ENCODE measurements around the gene TFG.

Gene TFG

DNA sequence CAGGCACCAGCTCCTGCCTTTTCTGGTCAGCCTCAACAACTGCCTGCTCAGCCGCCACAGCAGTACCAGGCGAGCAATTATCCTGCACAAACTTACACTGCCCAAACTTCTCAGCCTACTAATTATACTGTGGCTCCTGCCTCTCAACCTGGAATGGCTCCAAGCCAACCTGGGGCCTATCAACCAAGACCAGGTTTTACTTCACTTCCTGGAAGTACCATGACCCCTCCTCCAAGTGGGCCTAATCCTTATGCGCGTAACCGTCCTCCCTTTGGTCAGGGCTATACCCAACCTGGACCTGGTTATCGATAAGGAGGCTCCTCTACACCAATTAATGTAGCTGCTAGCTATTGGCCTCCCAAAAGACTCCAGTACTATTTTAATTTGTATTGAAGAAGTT, 38.9 kb downstream of the TFG start:
- POLR2A ChIA-PET, result no interaction called here
- CTCF ChIA-PET, result interaction anchor here (1.5 to 3.0 kb wide), 2 partner anchors 9 to 12 kb away, joined by 5 to 10 read pairs; no protein-coding TSS in a partner anchor
- Histone ChIP-seq H3K27me3 (replicated peaks in 2 of 5; ENCODE audit: control insufficient read depth in 4 of 5, insufficient read depth in 5 of 5, low read length in 4 of 5) (no peaks in the 10 kb centered on the region), H3K4me3 (ENCODE audit: control insufficient read depth in 1 of 7, extremely low read depth in 1 of 7, insufficient read depth in 4 of 7, low read depth in 2 of 7, low read length in 6 of 7) (no peak overlapping the region), H3K4me1 (ENCODE audit: control extremely low read depth in 1 of 4, control insufficient read depth in 4 of 4, insufficient read depth in 4 of 4, low read length in 3 of 4) (no peaks in the 10 kb centered on the region), H3K9me3 (ENCODE audit: control extremely low read depth in 1 of 5, control insufficient read depth in 4 of 5, insufficient read depth in 2 of 5, low read depth in 1 of 5, low read length in 4 of 5) (no peaks in the 10 kb centered on the region), H3K27ac (ENCODE audit: insufficient read depth in 1 of 2, low read depth in 1 of 2, low read length in 2 of 2, poor library complexity in 1 of 2, severe bottlenecking in 2 of 2) (no peak overlapping the region), H3K36me3 (ENCODE audit: control insufficient read depth in 4 of 4, insufficient read depth in 4 of 4, low read length in 3 of 4) (peaks cover 25 to 78% (median 51%) of the 10 kb centered on the region in 4 experiments)
- no peak for DNase-seq
- WGBS (ENCODE audit: insufficient coverage), result 100% methylated on average over 3 of the region's 6 CpGs

DNA sequence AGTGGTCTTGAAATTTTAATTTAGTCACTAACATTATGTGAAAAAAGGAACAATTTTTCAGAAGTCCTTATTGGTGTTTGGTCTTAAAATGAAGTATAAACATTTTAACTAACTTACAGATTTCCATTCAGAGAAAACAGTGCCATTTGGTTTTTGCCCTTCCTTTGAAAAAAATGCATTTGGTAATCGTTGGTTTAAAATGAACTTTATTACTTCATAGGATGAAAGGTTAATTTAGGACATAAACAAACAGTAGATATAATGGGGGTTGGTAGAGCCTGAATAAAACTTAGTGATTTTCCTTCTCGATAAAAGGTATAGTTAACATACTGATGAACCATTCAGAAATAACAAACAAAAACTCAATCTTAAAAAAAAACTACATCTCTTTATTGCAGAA, 39.7 kb downstream of the TFG start:
- DNase-seq, result no peak
- Histone ChIP-seq H3K4me1 (ENCODE audit: control extremely low read depth in 1 of 4, control insufficient read depth in 4 of 4, insufficient read depth in 4 of 4, low read length in 3 of 4) (no peaks in the 10 kb centered on the region), H3K27ac (ENCODE audit: insufficient read depth in 1 of 2, low read depth in 1 of 2, low read length in 2 of 2, poor library complexity in 1 of 2, severe bottlenecking in 2 of 2) (no peak overlapping the region), H3K9me3 (ENCODE audit: control extremely low read depth in 1 of 5, control insufficient read depth in 4 of 5, insufficient read depth in 2 of 5, low read depth in 1 of 5, low read length in 4 of 5) (no peaks in the 10 kb centered on the region), H3K27me3 (replicated peaks in 2 of 5; ENCODE audit: control insufficient read depth in 4 of 5, insufficient read depth in 5 of 5, low read length in 4 of 5) (no peaks in the 10 kb centered on the region), H3K4me3 (ENCODE audit: control insufficient read depth in 1 of 7, extremely low read depth in 1 of 7, insufficient read depth in 4 of 7, low read depth in 2 of 7, low read length in 6 of 7) (no peak overlapping the region), H3K36me3 (ENCODE audit: control insufficient read depth in 4 of 4, insufficient read depth in 4 of 4, low read length in 3 of 4) (peaks cover 27 to 83% (median 56%) of the 10 kb centered on the region in 4 experiments)
- WGBS (ENCODE audit: insufficient coverage), result no CpG with 5 or more reads among the region's 2 CpGs
- ChIA-PET POLR2A (no interaction called here), CTCF (interaction anchor here (1.5 kb wide), 1 partner anchor 10 kb away, joined by 5 read pairs; no protein-coding TSS in a partner anchor)

- Histone ChIP-seq H3K4me1 (ENCODE audit: control extremely low read depth in 1 of 4, control insufficient read depth in 4 of 4, insufficient read depth in 4 of 4, low read length in 3 of 4) (no peaks in the 10 kb centered on the region), H3K9me3 (ENCODE audit: control extremely low read depth in 1 of 5, control insufficient read depth in 4 of 5, insufficient read depth in 2 of 5, low read depth in 1 of 5, low read length in 4 of 5) (no peaks in the 10 kb centered on the region), H3K36me3 (ENCODE audit: control insufficient read depth in 4 of 4, insufficient read depth in 4 of 4, low read length in 3 of 4) (peaks cover 12 to 51% (median 36%) of the 10 kb centered on the region in 4 experiments), H3K27me3 (replicated peaks in 2 of 5; ENCODE audit: control insufficient read depth in 4 of 5, insufficient read depth in 5 of 5, low read length in 4 of 5) (no peaks in the 10 kb centered on the region), H3K4me3 (ENCODE audit: control insufficient read depth in 1 of 7, extremely low read depth in 1 of 7, insufficient read depth in 4 of 7, low read depth in 2 of 7, low read length in 6 of 7) (no peak overlapping the region), H3K27ac (ENCODE audit: insufficient read depth in 1 of 2, low read depth in 1 of 2, low read length in 2 of 2, poor library complexity in 1 of 2, severe bottlenecking in 2 of 2) (no peak overlapping the region)
- DNase-seq, result no peak
- POLR2A ChIA-PET, result no interaction called here
- WGBS (ENCODE audit: insufficient coverage), result 100% methylated on average over 1 of the region's 2 CpGs
- CTCF ChIA-PET, result interaction anchor here (1.2 to 2.1 kb wide), 5 partner anchors 11 to 133 kb away, joined by 3 to 4 read pairs (median 3); no protein-coding TSS in a partner anchor
Measured at GRCh38 chr3:100753846-100754245, 44.6 kb downstream of the TFG start.

DNA sequence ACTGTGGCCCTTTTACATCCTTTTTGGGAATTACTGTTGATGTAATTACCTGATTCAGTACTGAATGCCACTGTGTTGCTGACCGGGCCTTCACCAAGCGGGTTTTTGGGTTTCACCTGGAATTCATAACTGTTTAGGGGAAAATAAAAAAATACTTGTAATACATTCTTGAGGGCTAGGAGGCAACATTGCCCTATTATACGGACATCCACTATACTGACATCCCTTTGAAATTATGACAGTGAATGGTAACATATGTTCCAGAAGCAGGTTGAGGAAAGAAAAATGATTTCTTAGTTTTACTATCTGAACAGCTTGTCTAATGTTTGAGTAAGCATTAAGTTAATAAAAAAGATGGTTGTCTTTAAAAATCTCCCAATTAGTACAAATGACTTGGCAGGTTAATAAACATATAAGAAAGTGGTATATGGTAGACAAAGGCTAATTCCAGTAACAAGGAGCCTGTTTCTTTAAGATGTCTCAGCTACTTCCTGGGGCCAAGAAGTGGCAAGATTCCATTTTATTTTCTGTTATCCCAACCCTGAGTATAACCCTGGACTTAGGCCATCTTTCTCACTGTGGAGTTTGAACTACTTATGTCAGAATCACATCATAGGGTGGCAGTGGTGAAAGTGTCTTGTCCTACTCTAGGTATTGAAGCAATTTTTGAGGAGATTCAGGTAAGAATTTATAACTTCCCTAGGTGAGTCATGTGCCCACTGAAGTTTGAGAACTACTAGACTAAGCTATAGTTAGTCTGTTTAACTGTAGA, 45.5 kb downstream of the TFG start:
- peaks cover 12 to 42% (median 30%) of the 10 kb centered on the region in 4 experiments for H3K36me3 ChIP-seq (ENCODE audit: control insufficient read depth in 4 of 4, insufficient read depth in 4 of 4, low read length in 3 of 4)
- no peak overlapping the region for H3K27ac ChIP-seq (ENCODE audit: insufficient read depth in 1 of 2, low read depth in 1 of 2, low read length in 2 of 2, poor library complexity in 1 of 2, severe bottlenecking in 2 of 2)
- no peaks in the 10 kb centered on the region for H3K27me3 ChIP-seq (replicated peaks in 2 of 5; ENCODE audit: control insufficient read depth in 4 of 5, insufficient read depth in 5 of 5, low read length in 4 of 5)
- 62% methylated on average over 2 of the region's 3 CpGs for WGBS (ENCODE audit: insufficient coverage)
- H3K4me1 ChIP-seq (ENCODE audit: control extremely low read depth in 1 of 4, control insufficient read depth in 4 of 4, insufficient read depth in 4 of 4, low read length in 3 of 4), result no peaks in the 10 kb centered on the region
- ChIA-PET CTCF (interaction anchor here (1.2 to 2.1 kb wide), 4 partner anchors 12 to 132 kb away, joined by 3 to 4 read pairs (median 3); no protein-coding TSS in a partner anchor), POLR2A (no interaction called here)
- no peaks in the 10 kb centered on the region for H3K9me3 ChIP-seq (ENCODE audit: control extremely low read depth in 1 of 5, control insufficient read depth in 4 of 5, insufficient read depth in 2 of 5, low read depth in 1 of 5, low read length in 4 of 5)
- H3K4me3 ChIP-seq (ENCODE audit: control insufficient read depth in 1 of 7, extremely low read depth in 1 of 7, insufficient read depth in 4 of 7, low read depth in 2 of 7, low read length in 6 of 7), result no peak overlapping the region
- DNase-seq, result no peak

GRCh38 chr3:100756441-100756840, 47.1 kb downstream of the TFG start:
- peaks cover 0 to under 1% (median 0%) of the 10 kb centered on the region in 4 experiments for H3K4me1 ChIP-seq (ENCODE audit: control extremely low read depth in 1 of 4, control insufficient read depth in 4 of 4, insufficient read depth in 4 of 4, low read length in 3 of 4)
- ChIA-PET POLR2A (no interaction called here), CTCF (no interaction called here)
- DNase-seq, result no peak
- WGBS (ENCODE audit: insufficient coverage), result 100% methylated on average over 1 of the region's 2 CpGs
- H3K27ac ChIP-seq (ENCODE audit: insufficient read depth in 1 of 2, low read depth in 1 of 2, low read length in 2 of 2, poor library complexity in 1 of 2, severe bottlenecking in 2 of 2), result no peak overlapping the region
- H3K36me3 ChIP-seq (ENCODE audit: control insufficient read depth in 4 of 4, insufficient read depth in 4 of 4, low read length in 3 of 4), result peaks cover 12 to 29% (median 20%) of the 10 kb centered on the region in 4 experiments
- no peaks in the 10 kb centered on the region for H3K9me3 ChIP-seq (ENCODE audit: control extremely low read depth in 1 of 5, control insufficient read depth in 4 of 5, insufficient read depth in 2 of 5, low read depth in 1 of 5, low read length in 4 of 5)
- H3K4me3 ChIP-seq (ENCODE audit: control insufficient read depth in 1 of 7, extremely low read depth in 1 of 7, insufficient read depth in 4 of 7, low read depth in 2 of 7, low read length in 6 of 7), result no peak overlapping the region
- no peaks in the 10 kb centered on the region for H3K27me3 ChIP-seq (replicated peaks in 2 of 5; ENCODE audit: control insufficient read depth in 4 of 5, insufficient read depth in 5 of 5, low read length in 4 of 5)

DNA sequence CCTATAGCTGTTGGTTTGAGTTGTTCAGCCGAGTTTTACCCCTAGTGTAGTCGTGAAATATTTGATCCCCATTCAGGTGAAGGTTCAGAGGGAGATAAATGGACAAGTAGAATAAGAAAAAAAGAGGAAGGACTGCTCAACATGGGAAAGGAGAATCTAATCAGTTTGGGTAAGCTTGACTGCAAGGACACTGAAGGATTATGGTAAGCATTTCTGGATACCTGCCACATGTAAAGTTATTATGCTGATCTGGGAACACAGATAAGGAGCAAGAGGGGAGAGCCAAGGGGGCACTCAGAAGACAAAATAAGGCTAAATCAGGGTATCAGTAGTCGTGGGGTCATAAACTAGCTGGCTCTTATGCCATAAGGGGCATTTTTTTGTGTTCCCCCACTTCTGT, 49.9 kb downstream of the TFG start:
- WGBS (ENCODE audit: insufficient coverage), result 18% methylated on average over 3 of the region's 3 CpGs
- Histone ChIP-seq H3K36me3 (ENCODE audit: control insufficient read depth in 4 of 4, insufficient read depth in 4 of 4, low read length in 3 of 4) (peaks cover 0 to 11% (median 5%) of the 10 kb centered on the region in 4 experiments), H3K4me1 (ENCODE audit: control extremely low read depth in 1 of 4, control insufficient read depth in 4 of 4, insufficient read depth in 4 of 4, low read length in 3 of 4) (peaks cover 0 to 6% (median 0%) of the 10 kb centered on the region in 4 experiments), H3K27ac (ENCODE audit: insufficient read depth in 1 of 2, low read depth in 1 of 2, low read length in 2 of 2, poor library complexity in 1 of 2, severe bottlenecking in 2 of 2) (no peak overlapping the region), H3K4me3 (ENCODE audit: control insufficient read depth in 1 of 7, extremely low read depth in 1 of 7, insufficient read depth in 4 of 7, low read depth in 2 of 7, low read length in 6 of 7) (no peak overlapping the region), H3K27me3 (replicated peaks in 2 of 5; ENCODE audit: control insufficient read depth in 4 of 5, insufficient read depth in 5 of 5, low read length in 4 of 5) (no peaks in the 10 kb centered on the region), H3K9me3 (ENCODE audit: control extremely low read depth in 1 of 5, control insufficient read depth in 4 of 5, insufficient read depth in 2 of 5, low read depth in 1 of 5, low read length in 4 of 5) (no peaks in the 10 kb centered on the region)
- peak in 2 of 3 donors; percentile 20 to 41 for DNase-seq
- POLR2A ChIA-PET, result no interaction called here
- CTCF ChIA-PET, result interaction anchor here (0.9 to 2.6 kb wide), 2 partner anchors 8 to 12 kb away, joined by 3 to 10 read pairs; no protein-coding TSS in a partner anchor

- no peak for DNase-seq
- Histone ChIP-seq H3K27me3 (replicated peaks in 2 of 5; ENCODE audit: control insufficient read depth in 4 of 5, insufficient read depth in 5 of 5, low read length in 4 of 5) (no peaks in the 10 kb centered on the region), H3K4me3 (ENCODE audit: control insufficient read depth in 1 of 7, extremely low read depth in 1 of 7, insufficient read depth in 4 of 7, low read depth in 2 of 7, low read length in 6 of 7) (no peak overlapping the region), H3K36me3 (ENCODE audit: control insufficient read depth in 4 of 4, insufficient read depth in 4 of 4, low read length in 3 of 4) (peaks cover 0 to 5% (median 4%) of the 10 kb centered on the region in 4 experiments), H3K27ac (ENCODE audit: insufficient read depth in 1 of 2, low read depth in 1 of 2, low read length in 2 of 2, poor library complexity in 1 of 2, severe bottlenecking in 2 of 2) (no peak overlapping the region), H3K9me3 (ENCODE audit: control extremely low read depth in 1 of 5, control insufficient read depth in 4 of 5, insufficient read depth in 2 of 5, low read depth in 1 of 5, low read length in 4 of 5) (no peaks in the 10 kb centered on the region), H3K4me1 (ENCODE audit: control extremely low read depth in 1 of 4, control insufficient read depth in 4 of 4, insufficient read depth in 4 of 4, low read length in 3 of 4) (peaks cover 0 to 6% (median 0%) of the 10 kb centered on the region in 4 experiments)
- ChIA-PET POLR2A (no interaction called here), CTCF (interaction anchor here (0.7 to 2.6 kb wide), 4 partner anchors 9 to 135 kb away, joined by 3 to 10 read pairs (median 4); no protein-coding TSS in a partner anchor)
Measured at GRCh38 chr3:100759950-100760349, 50.7 kb downstream of the TFG start.

Measured in common myeloid progenitor, CD34-positive (primary cell).